HG03103 (cell line): ENCODE measurements around the gene GPS2.
"Not testable (repeated sequence)": the region's sequence is repeated elsewhere in the genome, so short reads cannot be mapped to it uniquely, and the experiment has no call there.

Experiments
- ATAC-seq: cut with Tn5 transposase; IDR thresholded peaks from one replicate; pipeline ENCODE4 v1.9.1; 2021; ENCODE audit warnings: low read depth; ENCODE audit not compliant: unreplicated experiment

Gene GPS2

DNA sequence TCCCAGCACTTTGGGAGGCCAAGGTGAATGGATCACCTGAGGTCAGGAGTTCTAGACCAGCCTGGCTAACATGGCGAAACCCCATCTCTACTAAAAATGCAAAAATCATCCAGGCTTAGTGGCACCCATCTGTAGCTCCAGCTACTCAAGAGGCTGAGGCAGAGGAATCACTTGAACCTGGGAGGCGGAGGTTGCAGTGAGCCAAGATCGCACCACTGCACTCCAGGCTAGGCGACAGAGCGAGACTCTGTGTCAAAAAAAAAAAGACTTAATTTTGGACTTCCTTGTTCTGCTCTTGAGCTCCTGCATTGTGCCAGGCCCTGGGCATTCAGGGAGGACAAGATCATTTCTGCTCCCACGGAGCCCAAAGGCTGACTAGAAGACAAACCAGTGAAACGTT is 22.4 kb upstream of the GPS2 start:
- not testable (repeated sequence) for ATAC-seq

DNA sequence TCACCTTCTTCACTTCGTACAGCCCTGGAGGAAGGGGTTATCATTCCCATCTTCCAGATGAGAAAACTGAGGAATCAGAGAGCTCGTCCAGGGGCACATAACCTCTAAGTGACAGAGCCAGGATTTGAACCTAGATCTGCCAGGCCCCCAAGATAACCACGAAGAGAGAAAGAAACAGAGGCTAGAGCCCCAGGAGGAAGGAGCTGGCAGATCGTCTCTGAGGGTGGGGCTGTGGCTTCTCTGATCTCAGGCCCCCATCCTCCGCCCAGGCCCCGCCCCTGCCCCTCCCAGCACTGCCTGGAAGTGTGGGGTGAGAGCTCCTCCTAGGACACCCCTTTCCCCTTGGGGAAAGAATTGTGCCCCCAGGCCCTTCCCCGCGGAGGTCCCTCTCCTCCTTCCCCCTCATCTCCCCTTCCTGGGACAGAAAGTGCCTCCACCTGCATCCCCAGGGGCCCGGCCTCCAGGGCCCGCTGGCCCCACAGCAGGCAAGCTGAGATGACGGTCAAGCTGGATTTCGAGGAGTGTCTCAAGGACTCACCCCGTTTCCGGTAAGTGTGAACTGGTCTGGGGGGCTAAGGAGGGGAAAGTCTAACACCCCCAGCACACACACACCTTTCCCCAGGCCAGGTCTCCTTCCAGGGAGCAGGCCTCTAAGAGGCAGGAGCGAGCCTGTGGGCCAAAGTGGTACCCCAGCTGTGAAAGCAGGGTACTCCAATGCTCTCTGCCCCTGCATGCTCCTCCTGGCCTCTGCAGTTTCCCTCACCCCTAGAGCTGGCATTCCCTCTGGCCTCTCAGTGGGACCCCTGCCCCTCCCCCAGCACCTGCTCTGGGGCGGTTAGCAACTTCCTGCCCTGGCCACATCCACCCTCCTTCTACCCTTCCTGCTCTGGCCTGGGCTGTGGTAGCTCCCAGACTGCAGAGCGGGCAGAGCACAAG is 21.3 kb upstream of the GPS2 start, which contains the start of gene ACAP1:
Gene ACAP1, plus strand, starts transcription at position 290 of the 936 bp plus-strand sequence. Its CDS starts 206 bp downstream, at position 496.
- ATAC-seq = no peak

DNA sequence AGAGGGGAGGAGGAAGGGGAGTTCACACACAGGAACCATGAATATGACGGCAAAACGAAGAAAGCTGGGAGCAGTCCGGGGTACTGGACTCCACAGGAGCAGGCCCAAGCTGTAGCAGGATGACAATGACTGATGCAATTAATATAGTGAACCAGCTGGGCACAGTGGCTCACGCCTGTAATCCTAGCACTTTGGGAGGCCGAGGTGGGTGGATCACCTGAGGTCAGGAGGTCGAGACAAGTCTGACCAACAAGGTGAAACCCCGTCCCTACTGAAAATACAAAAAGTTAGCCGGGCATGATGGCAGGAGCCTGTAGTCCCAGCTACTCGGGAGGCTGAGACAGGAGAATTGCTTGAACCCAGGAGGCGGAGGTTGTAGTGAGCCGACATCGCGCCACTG is 20.6 kb upstream of the GPS2 start:
- not testable (repeated sequence) for ATAC-seq

DNA sequence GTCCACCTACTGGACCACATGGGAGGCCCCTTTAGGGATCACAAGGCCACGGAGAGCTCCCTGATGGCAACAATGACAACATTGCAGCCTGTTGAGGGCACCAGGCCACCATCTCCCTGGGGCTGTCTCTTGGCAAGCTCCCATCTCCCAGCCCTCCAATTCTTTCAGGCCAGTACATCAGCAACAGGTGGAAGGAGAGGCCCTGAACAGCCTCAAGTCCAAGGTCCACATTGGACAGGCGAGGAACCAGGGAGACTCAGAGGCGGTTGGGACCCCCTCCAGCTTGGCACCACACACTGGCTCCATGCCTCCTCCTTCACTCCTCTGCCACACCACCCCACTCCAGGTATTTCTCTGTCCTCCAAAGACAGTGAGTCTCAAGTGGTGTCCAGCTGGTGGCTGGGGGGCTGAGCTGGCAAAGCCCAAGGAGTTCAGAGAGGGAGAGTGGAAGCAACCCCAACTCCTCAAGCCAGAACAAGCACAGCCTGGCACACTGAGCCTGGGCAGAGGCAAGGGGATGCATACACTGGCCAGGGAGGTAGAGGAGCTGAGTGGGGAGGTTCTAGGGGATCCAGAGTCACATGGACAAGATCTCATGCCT is 19.9 kb upstream of the GPS2 start:
- no peak for ATAC-seq

DNA sequence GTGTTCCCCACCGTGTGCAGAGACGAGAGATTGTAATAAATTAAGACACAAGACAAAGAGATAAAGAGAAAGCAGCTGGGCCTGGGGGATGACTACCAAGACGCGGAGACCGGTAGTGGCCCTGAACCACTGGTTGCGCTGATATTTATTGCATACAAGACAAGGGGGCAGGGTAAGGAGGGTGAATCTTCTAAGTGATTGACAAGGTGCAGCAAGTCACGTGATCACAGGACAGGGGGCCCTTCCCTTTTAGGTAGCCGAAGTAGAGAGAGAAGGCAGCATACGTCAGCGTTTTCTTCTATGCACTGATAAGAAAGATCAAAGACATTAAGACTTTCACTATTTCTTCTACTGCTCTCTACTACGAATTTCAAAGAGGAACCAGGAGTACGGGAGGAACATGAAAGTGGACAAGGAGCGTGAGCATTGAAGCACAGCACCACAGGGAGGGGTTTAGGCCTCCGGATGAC is 17.5 kb upstream of the GPS2 start:
- not testable (repeated sequence) for ATAC-seq

DNA sequence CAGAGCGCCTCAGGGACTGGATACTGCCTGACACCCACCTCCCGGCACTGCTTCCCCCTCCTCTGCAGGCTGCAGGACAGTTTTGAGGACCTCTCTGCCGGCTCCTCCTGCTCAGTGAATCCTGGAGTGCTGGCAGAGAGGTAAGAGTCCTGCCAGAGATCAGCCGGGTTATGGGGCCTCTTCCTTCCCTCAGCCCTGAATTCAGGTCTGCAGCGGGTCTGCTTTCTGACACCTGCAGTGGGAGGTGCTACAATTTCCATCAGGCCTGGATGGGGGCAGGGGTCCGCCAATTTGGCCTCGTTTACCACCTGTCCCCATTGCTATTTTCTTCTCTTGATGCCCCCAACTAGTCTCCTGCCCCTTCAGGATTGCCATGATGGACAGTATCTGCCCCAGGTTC is 17.0 kb upstream of the GPS2 start:
- ATAC-seq = no peak

DNA sequence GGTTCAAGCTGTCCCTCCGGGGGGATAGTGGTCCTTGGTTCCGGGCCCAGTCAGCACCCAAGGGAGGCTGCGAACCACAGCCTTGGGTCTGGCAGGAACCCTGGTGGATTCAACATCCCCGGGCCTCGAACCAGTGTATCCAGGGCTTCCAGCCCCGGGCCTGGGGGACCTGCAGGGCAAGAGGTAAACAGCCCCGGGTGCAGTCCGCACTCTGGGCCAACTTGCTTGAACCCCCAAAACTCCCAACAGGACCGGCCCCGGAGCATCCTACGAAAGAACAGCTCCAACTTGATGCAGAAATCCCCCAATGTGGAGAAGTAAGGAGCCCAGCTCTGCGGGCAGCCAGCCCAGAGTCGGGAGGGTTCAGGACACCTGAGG is 15.5 kb upstream of the GPS2 start:
- no peak for ATAC-seq

DNA sequence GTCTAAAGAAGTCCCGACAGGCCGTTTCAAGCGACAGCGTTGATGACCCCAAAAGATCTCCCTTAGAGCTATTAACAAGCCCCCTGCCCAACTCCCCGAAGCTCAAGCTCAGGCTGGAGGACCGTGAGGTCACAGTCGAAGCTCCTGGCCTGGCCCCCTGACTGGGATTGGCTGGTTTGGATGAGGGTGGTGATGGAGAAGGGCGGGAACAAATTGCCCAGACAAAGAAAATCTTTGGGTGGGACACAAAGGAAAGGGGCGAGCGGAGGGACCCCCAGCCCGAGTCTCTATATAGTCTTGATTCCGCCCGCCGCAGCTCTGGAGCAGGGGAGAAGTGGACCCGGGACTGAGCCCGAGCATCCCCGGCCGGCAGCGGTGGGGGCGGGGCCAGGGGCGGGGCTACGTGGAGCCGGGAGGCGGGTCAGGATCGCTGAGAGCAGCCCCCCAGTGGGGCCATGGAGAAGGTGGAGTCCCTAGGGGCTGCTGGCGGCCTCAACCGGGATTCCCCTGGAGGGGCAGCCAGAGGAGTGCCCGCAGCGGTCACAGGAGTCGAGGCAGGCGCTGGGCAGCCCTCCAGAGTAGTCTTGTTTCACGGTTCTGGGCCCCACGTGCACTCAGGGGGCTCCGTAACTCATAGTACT is 15.0 kb upstream of the GPS2 start:
- ATAC-seq = peak; percentile 26

DNA sequence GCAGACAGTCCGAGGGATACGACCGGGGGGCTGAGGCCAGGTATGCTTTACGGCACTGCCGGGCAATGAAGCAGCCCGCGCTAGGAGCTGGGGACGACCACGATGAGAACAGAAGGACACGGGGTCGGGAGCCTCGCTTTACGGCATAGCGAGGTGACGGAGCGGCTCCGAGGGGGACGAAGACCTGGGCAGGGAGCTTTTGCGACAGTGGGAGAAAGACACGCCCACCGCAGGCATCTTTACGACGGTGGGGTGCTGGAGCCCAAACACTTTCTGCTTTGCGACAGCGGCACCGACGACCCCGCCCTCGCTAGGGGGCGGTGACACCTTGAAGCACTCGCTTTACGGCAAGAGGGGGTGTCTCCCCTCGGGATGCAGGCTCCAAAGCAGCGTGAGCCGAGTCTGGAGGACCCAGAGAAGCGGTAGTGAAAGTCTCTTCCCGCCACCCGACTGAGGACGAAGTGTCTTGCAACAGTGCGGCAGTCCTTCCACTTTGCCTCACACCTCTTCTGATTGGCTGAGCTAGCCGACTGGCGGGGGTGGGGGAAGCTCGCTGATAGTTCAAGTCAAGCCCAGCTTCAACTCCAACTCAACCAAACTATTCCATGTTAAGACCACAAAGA is 14.3 kb upstream of the GPS2 start:
- peak; percentile 47 for ATAC-seq

DNA sequence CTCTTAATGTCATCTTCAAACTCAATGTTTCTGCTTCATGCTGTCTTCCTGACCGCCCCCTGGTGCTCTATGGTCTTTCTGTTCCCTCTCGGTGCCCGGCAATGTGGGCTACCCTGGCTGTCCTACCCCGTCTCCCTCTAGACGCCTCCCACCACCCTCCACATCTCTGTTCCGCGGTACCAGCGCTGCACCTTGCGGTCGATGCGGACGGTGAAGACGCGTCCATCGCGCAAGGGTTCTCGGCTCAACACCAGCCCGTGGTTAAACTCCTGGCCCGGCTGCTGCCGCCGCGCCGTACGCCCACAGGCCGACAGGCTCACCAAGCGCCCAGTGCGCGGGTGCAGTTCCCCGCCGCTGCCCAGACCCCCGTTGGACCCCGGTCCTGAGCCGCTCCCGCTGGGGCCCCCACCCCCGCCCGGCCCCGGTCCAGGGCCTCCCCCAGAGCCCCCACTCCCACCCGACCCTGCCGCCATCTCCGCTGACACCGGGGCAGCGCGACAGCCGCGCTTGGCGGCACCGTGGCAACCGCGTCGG is 13.7 kb upstream of the GPS2 start, which contains the start of gene NEURL4:
Gene NEURL4, minus strand, starts transcription at position 496 of the 534 bp plus-strand sequence. Its CDS starts 23 bp downstream, at position 473.
- peak; percentile 10 for ATAC-seq

DNA sequence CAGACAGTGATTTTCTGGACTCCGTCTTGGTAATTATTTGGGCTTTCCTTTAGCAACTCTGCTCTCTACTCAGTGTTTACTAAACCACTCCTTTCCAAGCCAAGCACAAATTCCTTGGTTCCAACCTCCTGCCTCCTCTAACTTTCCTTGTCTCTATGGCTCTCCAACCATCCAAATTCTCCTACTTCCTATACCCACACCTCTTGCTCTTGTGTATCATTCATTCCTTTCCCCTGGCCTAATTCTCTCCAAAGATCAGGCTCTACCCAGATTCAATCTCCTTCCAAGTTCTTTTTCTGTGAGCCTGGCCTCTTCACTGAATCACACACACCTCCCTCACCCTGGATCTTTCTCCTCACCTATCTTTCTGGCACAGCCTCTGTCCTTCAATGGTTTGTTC is 12.8 kb upstream of the GPS2 start:
- ATAC-seq = no peak

DNA sequence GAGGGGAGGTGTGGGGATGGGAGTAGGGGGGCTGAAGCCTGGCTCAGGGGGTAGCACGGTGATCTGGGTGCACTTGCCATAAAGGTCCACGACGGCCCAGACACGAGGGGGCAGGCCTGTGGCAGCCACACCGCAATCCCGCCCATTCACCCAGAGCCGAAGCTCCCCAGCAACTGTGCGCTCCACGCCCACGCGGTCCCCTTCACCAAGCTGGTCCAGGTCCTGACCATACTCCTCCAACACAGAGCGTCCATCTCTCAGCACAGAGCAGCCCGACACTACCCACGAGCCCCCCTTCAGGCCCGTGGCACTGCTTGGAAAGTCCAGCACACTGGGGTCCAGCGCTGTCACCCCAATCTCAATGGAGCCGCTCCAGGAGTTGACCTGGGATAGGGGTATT is 12.3 kb upstream of the GPS2 start:
- no peak for ATAC-seq

DNA sequence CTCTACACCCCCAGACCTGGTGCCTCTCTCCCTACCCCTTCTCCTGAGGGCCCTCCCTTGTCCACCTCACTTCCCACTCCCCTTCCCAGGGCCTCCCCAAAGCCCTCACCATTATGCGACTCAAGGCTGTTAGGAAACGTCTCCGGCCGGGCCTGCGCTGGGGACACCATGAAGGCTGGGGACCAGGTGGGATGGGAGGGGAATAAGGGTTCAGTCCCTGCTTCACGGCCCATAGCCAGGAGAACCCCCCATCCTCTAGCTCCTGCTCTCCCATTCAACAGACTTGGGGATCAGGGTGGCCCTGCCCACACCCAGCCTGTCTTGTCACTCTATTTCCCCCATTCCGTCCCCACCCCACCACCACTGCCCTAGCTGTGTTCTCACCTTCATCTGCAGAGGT is 11.9 kb upstream of the GPS2 start:
- no peak for ATAC-seq

DNA sequence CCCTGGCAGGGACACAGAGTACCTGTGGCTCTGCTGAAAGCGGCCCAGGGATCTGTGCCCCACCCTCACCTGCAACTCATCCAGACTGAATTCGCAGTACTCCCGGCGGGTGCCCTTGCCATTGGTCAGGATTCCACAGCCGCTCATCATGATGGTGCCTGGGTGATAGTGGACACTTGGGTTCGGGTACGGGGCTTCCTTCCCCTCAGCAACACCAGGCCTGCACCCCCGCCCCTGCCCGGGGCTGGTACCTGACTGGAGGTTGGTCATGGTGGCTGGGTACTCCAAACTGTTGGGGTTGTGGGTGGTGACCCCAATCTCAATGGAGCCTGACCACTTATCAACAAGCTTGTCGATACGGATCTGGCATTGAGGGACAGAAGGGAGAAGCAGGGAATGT is 11.0 kb upstream of the GPS2 start:
- no peak for ATAC-seq

DNA sequence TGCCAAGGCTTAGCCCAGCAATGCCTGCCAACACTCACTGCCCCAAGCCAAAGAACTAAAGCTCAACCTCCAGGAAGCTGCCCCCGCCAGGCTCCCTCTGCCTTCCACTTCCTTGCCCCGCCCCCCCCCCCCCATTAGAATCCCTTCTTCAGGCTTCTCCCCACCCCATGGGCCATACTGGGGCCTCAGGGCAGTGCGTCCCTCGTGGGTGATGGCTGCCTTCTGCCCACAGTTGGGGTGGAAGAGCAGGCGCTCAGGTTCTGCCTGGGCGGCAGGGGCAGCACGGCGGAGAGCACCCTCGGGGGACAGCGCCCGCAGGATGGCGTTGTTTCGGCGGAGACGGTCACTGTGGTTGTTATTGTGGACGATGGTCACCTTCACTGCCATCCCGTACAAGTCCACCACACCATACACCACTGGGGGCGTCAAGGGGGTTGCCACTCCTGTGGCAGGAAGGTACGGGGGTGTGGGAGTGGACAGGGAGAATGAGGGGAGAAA is 9.9 kb upstream of the GPS2 start:
- no peak for ATAC-seq

DNA sequence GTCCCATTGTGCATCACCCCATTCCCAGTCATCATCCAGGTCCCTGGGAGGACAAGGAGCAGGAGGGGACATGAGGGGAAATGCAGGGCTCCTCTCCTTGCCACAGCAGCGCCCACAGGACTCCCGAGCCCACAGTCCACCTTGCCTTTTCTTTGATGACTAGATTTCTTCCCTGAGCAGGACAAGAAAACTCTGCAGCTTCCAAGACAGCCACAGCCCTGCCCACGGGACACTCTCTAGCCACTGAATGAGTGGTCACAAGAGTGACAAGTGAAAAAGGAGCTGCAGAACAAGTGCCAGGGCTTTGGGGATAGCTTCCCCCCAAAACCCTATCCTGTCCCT is 9.2 kb upstream of the GPS2 start:
- no peak for ATAC-seq

DNA sequence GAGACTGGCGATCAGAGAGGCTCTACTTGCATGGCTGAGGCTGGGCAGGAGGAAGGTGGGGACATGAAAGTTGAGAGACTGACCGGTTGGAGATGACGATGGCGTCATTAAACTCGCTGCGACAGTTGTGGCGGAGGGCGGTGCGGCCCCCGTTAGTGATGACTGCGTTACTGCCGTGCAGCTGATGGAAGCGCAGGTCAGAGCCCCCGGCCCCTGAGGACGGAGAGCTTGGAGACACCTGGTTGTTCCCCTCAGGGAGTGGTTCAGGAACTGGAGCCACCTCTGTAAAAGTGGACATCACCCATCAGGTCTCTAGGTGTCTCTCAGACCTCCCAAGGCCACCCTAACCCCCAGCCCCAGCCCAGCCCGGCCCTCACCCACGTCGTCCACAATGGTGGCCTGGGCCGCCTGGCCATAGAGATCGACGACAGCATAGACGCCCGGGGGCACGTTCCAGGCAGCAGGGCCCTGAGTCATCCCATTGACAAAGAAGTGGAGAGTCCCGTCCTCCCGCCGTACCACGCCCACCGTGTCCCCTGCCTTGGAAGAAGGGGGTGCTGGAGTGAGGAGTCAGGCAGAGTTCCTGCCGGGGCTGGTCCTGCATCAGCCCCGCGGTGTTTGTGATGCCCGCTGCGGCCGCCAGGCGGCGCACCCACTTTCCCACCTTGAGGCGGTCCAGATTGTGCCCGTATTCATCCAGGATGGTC is 8.7 kb upstream of the GPS2 start:
- no peak for ATAC-seq

DNA sequence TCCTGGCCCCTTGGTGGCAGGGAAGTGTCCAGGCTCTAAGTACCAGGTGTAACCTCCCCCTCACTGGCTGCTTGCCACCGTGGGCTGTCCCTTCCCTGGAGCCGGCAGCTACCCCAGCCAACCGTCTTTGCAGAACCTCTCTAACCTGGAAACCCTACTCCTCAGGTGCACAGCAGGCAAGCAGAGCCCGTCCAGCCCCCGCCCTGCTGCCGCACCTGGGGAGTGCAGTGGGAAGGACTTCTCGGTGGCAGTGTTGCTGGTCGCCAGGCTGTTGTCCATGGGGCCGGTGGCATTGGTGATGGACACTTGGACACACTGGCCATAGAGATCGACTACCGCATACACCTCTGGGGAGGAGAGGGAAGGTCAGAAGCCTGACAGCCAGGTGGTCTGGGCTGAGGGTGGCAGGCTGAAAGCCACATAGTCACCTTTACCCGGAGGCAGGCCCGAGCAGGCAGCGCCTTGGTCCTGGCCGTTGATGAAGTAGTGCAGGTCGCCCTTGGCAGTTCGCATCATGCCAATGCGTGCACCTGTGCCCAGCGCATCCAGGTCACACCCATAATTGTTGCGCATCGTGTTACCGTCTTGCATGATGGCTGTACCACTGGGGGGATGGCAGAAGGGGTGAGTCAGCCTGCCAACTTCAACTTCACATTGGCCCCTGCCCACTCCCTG is 7.5 kb upstream of the GPS2 start:
- no peak for ATAC-seq

DNA sequence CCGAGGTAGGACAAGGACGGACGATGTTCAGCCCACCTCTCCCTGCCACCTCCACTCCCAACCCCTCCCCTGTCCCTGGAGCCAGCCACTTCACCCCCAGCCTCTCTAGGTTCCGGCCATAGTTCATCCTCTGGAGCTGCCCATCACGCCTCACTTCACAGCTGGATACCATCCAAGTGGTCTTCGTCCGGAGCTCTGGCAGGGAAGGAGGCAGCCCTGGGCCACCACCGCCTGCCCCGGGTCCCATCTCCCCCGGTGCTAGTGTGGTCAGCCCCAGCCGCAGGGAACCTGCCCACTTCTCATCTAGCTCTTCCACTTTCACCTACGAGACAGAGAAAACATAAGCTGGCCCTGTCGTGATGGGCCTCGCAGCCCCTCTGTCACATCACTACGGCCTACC is 6.3 kb upstream of the GPS2 start:
- no peak for ATAC-seq
